Stimulated activated CD8-positive, alpha-beta memory T cell treated with anti-CD3 and anti-CD28 coated beads, Interleukin-4, amount 100 ng/mL, for 24 hours (primary cell): ENCODE data around the gene SEPTIN3.

Experiments
- DNase-seq: peaks from one replicate; pipeline ENCODE4 v3.0.0-alpha.2; 2020; ENCODE audit warnings: low read depth

Gene SEPTIN3

GRCh38 chr22:41969110-41969646 is at the start of gene SEPTIN3:
Gene SEPTIN3, plus strand, starts transcription at chr22:41969443. Its CDS starts 2,050 bp downstream, at chr22:41971493.
- DNase-seq, result no peak

GRCh38 chr22:41920271-41920976 is 48.8 kb upstream of the SEPTIN3 start:
- DNase-seq, result no peak

GRCh38 chr22:41922328-41922727 is 46.9 kb upstream of the SEPTIN3 start:
- no peak for DNase-seq

GRCh38 chr22:41922940-41923594 is 46.2 kb upstream of the SEPTIN3 start:
- DNase-seq, result no peak

GRCh38 chr22:41923595-41924276 is 45.5 kb upstream of the SEPTIN3 start:
- DNase-seq, result no peak

GRCh38 chr22:41925783-41926460 is 43.3 kb upstream of the SEPTIN3 start:
- DNase-seq, result peak; percentile 72

- no peak for DNase-seq
Measured at GRCh38 chr22:41927813-41928212, 41.4 kb upstream of the SEPTIN3 start.

GRCh38 chr22:41928593-41929417 is 40.4 kb upstream of the SEPTIN3 start:
- no peak for DNase-seq

- no peak for DNase-seq
Measured at GRCh38 chr22:41929418-41929810, 39.8 kb upstream of the SEPTIN3 start.

- DNase-seq, result no peak
Measured at GRCh38 chr22:41931701-41932269, 37.5 kb upstream of the SEPTIN3 start.

- no peak for DNase-seq
Measured at GRCh38 chr22:41932353-41932752, 36.9 kb upstream of the SEPTIN3 start.

- DNase-seq, result no peak
Measured at GRCh38 chr22:41933411-41934177, 35.6 kb upstream of the SEPTIN3 start.

GRCh38 chr22:41934284-41935014 is 34.8 kb upstream of the SEPTIN3 start:
- DNase-seq, result no peak

GRCh38 chr22:41935015-41935351 is 34.3 kb upstream of the SEPTIN3 start:
- no peak for DNase-seq

GRCh38 chr22:41935509-41935908 is 33.7 kb upstream of the SEPTIN3 start:
- no peak for DNase-seq

GRCh38 chr22:41936894-41937169 is 32.4 kb upstream of the SEPTIN3 start:
- no peak for DNase-seq

GRCh38 chr22:41939981-41940831 is 29.0 kb upstream of the SEPTIN3 start:
- peak; percentile 85 for DNase-seq

- DNase-seq, result peak; percentile 68
Measured at GRCh38 chr22:41940832-41941765, 28.1 kb upstream of the SEPTIN3 start.
